Renal pelvis (tissue), 4 donors: ENCODE measurements around the gene XIST. TPM values are rescaled to one million over a fixed set of nuclear protein-coding genes. Genes with fewer than 3 reads are reported as not detected.
"Not testable (repeated sequence)": the region's sequence is repeated elsewhere in the genome, so short reads cannot be mapped to it uniquely, and the experiment has no call there.

ENCODE experiments used
- DNase-seq: peaks from one replicate; pipeline ENCODE4 v3.0.0-alpha.2; 2013
- polyA plus RNA-seq, 3 donors: library from polyadenylated mRNA; unstranded; fragments of 120-200 nt; gene quantifications; one replicate each; pipeline ENCODE4 v1.2.1, GENCODE V29; 2013; ENCODE audit not compliant: insufficient read length in 3 of 3

The XIST gene
- polyA plus RNA-seq, 3 donors = 0.46 to 948 (median 0.91) TPM

DNA sequence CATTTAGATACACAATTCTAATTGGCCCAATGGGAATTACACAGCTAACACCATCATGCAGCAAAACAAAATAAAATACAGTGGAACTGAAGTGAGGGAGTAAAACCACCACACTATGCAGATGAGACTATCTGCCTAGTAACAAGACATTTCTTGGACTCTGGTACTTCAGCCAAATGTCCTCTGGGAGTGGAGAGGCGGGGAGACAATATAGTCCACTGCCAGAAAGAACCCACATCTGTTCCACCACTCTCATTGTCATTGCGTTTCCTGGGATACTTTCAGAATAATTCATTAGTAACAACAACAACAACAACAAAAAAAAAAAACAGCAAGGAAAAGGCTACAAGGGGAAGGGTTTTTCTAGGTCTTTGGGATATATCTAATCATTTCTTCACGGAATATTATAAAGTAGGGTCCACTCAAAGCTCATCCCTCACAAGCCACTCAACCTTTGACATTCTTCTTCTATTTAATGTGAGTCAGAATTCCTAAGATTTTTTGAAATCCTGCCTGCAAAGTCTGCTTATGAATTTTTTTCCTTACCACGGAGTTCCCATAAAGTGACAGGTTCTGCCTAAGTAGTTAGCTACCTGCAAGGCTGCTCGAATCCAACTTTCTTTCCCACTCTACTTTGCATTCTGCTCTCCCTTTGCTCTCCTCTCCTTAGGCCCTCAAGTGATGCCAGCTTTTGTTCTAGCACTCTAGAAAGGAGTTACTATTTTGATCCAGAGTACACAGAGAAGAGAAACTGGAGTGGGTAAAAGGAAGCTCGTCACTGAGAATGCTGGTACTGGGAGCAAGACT lies 34.9 kb downstream of the XIST start:
- DNase-seq = no peak

DNA sequence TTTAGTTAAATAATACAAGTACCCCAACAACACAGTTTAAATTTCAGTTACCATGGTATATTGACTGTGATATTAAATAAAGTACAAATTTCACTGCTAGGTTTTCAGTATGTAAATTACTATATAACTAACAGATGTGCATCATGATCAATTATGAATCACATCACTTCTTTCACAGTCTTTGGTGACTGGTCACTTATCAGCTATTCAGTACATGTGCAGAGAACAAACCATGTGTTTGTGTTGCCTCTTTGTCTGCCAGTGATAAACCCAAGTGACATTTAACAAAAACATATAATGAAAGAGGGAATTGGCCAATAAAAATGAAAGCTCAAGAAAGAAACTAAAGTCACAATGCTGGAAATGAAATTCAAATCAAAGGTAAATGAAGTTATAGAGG lies 40.3 kb downstream of the XIST start:
- no peak for DNase-seq

DNA sequence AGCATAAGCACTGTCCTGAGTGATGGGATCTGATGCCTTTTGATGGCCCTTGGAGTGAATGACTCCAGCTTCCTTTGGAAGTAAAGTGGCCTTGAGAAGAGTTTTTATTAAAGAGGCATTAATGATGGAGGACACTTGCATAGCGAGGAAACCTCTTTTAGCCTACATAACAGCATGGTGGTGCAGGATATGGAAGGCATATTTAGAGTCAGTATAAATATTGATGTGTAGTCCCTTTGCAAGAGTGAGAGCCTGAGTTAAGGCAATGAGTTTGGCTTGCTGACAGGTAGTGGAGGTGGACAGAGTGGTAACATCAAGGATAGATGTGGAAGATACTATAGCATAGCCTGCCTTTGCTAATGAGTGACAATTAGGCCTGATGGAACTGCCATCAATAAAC lies 48.4 kb downstream of the XIST start:
- DNase-seq = not testable (repeated sequence)

DNA sequence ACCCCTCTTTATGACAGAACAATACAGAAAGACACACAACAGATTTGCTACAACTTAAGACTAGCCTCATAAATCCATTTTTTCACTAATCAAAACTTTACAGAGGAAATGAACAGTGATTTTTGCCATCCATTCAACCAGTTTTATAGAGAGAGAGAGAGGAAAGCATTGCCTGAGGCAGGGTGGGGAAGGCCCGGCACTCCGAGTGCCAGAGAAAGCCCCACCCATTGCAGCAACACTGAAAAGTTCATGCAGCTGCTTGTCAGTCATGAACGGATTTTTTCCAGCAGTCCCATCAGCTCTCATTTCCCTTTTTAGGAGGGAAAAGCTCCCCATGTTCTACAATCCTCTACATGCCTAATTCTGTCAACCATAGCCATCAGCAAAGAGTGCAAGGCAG lies 52.6 kb downstream of the XIST start:
- DNase-seq = no peak

DNA sequence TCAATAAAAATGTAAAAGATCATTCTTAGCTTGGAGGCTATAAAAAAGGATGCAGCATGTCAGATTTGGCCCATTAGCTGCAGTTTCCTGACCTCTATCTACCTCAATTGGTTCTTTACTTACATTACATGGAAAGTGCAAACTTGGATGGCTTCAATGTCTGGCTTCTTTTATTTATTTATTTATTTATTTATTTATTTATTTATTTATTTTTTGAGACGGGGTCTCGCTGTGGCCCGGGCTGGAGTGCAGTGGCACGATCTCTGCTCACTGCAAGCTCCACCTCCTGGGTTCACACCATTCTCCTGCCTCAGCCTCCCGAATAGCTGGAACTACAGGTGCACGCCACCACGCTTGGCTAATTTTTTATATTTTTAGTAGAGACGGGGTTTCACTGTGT lies 60.0 kb downstream of the XIST start:
- DNase-seq = not testable (repeated sequence)

DNA sequence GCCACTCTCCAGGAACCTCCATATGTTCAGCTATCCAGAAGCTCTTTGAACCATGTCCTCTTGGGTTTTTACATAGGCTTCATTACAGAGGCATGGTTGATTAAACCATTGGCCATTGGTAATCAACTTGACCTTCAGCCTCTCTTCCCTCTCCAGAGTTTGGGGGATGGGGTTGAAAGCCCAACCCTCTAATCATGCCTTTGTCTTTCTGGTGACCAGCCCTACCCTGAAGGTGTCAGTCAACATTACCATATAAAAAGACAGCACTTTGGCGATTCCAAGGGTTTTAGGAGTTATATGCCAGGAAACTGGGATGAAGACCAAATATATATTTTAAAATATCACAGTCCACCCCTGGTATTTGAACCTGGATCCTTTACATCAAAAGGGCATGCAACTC lies 67.0 kb downstream of the XIST start:
- DNase-seq = no peak
